GM23338 (cell line): ENCODE measurements around the gene ASPM. TPM values are rescaled to one million over a fixed set of nuclear protein-coding genes. Genes with fewer than 3 reads are reported as not detected.

Experiments
- ATAC-seq: fragments of 200-7000 bp; cut with Tn5 transposase; 3 replicates; pipeline ENCODE4 v1.9.1; 2020
- DNase-seq: peaks from one replicate; pipeline ENCODE4 v3.0.0-alpha.2; 2015; ENCODE audit warnings: low spot score
- H2AFZ ChIP-seq: fragments of 200-600 bp; sonication (generic); 2 replicates; pipeline ENCODE4 v1.8.0; 2016; ENCODE audit warnings: antibody characterized with exemption, mild to moderate bottlenecking, moderate library complexity
- H3F3A ChIP-seq: fragments of 200-600 bp; sonication (generic); replicated peaks from 2 replicates; pipeline ENCODE4 v1.8.0; 2017; ENCODE audit warnings: antibody characterized with exemption, mixed run types, low read depth
- H3K27ac ChIP-seq: fragments of 200-600 bp; sonication (generic); 2 replicates; pipeline ENCODE4 v1.6.1; 2016; ENCODE audit warnings: low read depth
- H3K27me3 ChIP-seq: fragments of 200-600 bp; sonication (generic); 2 replicates; pipeline ENCODE4 v1.8.0; 2016; ENCODE audit warnings: mild to moderate bottlenecking, mixed run types, moderate library complexity; ENCODE audit not compliant: insufficient read depth
- H3K36me3 ChIP-seq: fragments of 200-600 bp; sonication (generic); 2 replicates; pipeline ENCODE4 v1.8.0; 2016; ENCODE audit warnings: mild to moderate bottlenecking; ENCODE audit not compliant: insufficient read depth
- H3K4me1 ChIP-seq: fragments of 200-600 bp; sonication (generic); 2 replicates; pipeline ENCODE4 v1.8.0; 2016; ENCODE audit warnings: mild to moderate bottlenecking, moderate library complexity; ENCODE audit not compliant: insufficient read depth
- H3K4me2 ChIP-seq: fragments of 200-600 bp; sonication (generic); 2 replicates; pipeline ENCODE4 v1.7.1; 2017; ENCODE audit warnings: mixed run types
- H3K4me3 ChIP-seq: fragments of 200-600 bp; sonication (generic); 2 replicates; pipeline ENCODE4 v1.6.1; 2016; ENCODE audit warnings: mixed run types
- H3K79me2 ChIP-seq: fragments of 200-600 bp; sonication (generic); replicated peaks from 2 replicates; pipeline ENCODE4 v1.8.0; 2017; ENCODE audit warnings: mild to moderate bottlenecking; ENCODE audit not compliant: insufficient read depth
- H3K9me2 ChIP-seq: fragments of 200-600 bp; sonication (generic); 2 replicates; pipeline ENCODE4 v1.8.0; 2017; ENCODE audit not compliant: insufficient read depth
- H4K20me1 ChIP-seq: fragments of 200-600 bp; sonication (generic); replicated peaks from 2 replicates; pipeline ENCODE4 v1.8.0; 2017; ENCODE audit warnings: mild to moderate bottlenecking; ENCODE audit not compliant: insufficient read depth
- H3K27ac Mint-ChIP-seq: 2 replicates; pipeline ENCODE4 v1.8.0; 2020; ENCODE audit warnings: inconsistent platforms, mild to moderate bottlenecking, moderate library complexity, mixed read lengths
- H3K27me3 Mint-ChIP-seq: 3 replicates; pipeline ENCODE4 v1.8.0; 2022; ENCODE audit warnings: low read depth, mild to moderate bottlenecking, moderate library complexity, mixed read lengths, inconsistent platforms; ENCODE audit not compliant: insufficient read depth, poor library complexity
- H3K36me3 Mint-ChIP-seq: 3 replicates; pipeline ENCODE4 v1.8.0; 2021; ENCODE audit warnings: low read depth, mild to moderate bottlenecking, inconsistent platforms, moderate library complexity, mixed read lengths
- H3K4me1 Mint-ChIP-seq: 3 replicates; pipeline ENCODE4 v1.8.0; 2020; ENCODE audit warnings: mild to moderate bottlenecking, inconsistent platforms, mixed read lengths
- H3K4me3 Mint-ChIP-seq: 3 replicates; pipeline ENCODE4 v1.8.0; 2021; ENCODE audit warnings: moderate library complexity, mild to moderate bottlenecking, inconsistent platforms, mixed read lengths
- H3K9me3 Mint-ChIP-seq: 3 replicates; pipeline ENCODE4 v1.8.0; 2020; ENCODE audit warnings: moderate library complexity, mild to moderate bottlenecking, inconsistent platforms, mixed read lengths
- CREB1 ChIP-seq: fragments of 250-450 bp; sonication (Bioruptor Pico); IDR thresholded peaks from 2 replicates; pipeline ENCODE4 v1.5.0; 2020; ENCODE audit warnings: low read depth, mild to moderate bottlenecking, moderate library complexity
- EZH2 ChIP-seq: fragments of 200-600 bp; sonication (generic); IDR thresholded peaks from one replicate; pipeline ENCODE4 v1.8.0; 2017; ENCODE audit warnings: antibody characterized with exemption, mild to moderate bottlenecking, low read depth; ENCODE audit not compliant: unreplicated experiment
- EZH2phosphoT487 ChIP-seq: fragments of 200-600 bp; sonication (generic); IDR thresholded peaks from one replicate; pipeline ENCODE4 v1.8.1; 2018; ENCODE audit warnings: antibody characterized with exemption; ENCODE audit not compliant: unreplicated experiment
- JUNB ChIP-seq: IDR thresholded peaks from one replicate; pipeline ENCODE4 v1.6.1; 2016; ENCODE audit warnings: antibody characterized with exemption; ENCODE audit not compliant: unreplicated experiment
- NANOG ChIP-seq: IDR thresholded peaks from 2 replicates; pipeline ENCODE4 v1.6.1; 2016; ENCODE audit warnings: antibody characterized with exemption, borderline replicate concordance
- POLR2AphosphoS5 ChIP-seq: IDR thresholded peaks from 2 replicates; pipeline ENCODE4 v1.6.1; 2016; ENCODE audit warnings: antibody characterized with exemption, low read depth
- REST ChIP-seq: IDR thresholded peaks from one replicate; pipeline ENCODE4 v1.6.1; 2018; ENCODE audit warnings: antibody characterized with exemption; ENCODE audit not compliant: unreplicated experiment
- STAT1 ChIP-seq: IDR thresholded peaks from one replicate; pipeline ENCODE4 v1.6.1; 2016; ENCODE audit warnings: antibody characterized with exemption; ENCODE audit not compliant: unreplicated experiment
- ZNF114 ChIP-seq: fragments of 250-450 bp; sonication (Bioruptor Pico); IDR thresholded peaks from 2 replicates; pipeline ENCODE4 v1.5.0; 2020; ENCODE audit warnings: mild to moderate bottlenecking, moderate library complexity
- ZNF331 ChIP-seq: fragments of 250-450 bp; sonication (Bioruptor Pico); IDR thresholded peaks from 2 replicates; pipeline ENCODE4 v1.5.0; 2020; ENCODE audit warnings: low read depth, mild to moderate bottlenecking, moderate library complexity
- polyA plus RNA-seq: library from polyadenylated mRNA; unstranded; fragments of >200 nt; fragmentation: Nextera tagmentation; extraction: Ambion mirVana; gene quantifications from 2 replicates; pipeline ENCODE4 v1.2.1, GENCODE V29; 2016
- total RNA-seq: library from RNA; depleted of rRNA; stranded (reverse); fragments of >200 nt; shearing (Covaris generic); gene quantifications from 2 replicates; pipeline ENCODE4 v1.2.3, GENCODE V29; 2014
- TF ChIP-seq, protein P1 (sequence below), 2 experiments: fragments of 200-600 bp in 1 of 2; sonication (generic) in 1 of 2; conservative IDR thresholded peaks; 2 replicates each; pipeline versions ENCODE4 v1.5.1 to v1.6.1; 2016 to 2017; ENCODE audit warnings: antibody characterized with exemption in 2 of 2, low read depth in 2 of 2, mild to moderate bottlenecking in 2 of 2, moderate library complexity in 1 of 2
- TF ChIP-seq, protein P2 (sequence below): fragments of 250-450 bp; sonication (Bioruptor Pico); IDR thresholded peaks from 2 replicates; pipeline ENCODE4 v1.5.0; 2020; ENCODE audit warnings: mild to moderate bottlenecking, moderate library complexity
- TF ChIP-seq, protein P3 (sequence below): IDR thresholded peaks from 2 replicates; pipeline ENCODE4 v1.6.1; 2016; ENCODE audit warnings: antibody characterized with exemption

Gene ASPM
- total and polyA plus RNA-seq, 2 experiments from 2014 or later: 36.8 to 64.9 TPM

GRCh38 chr1:197139169-197139568 lies 7.3 kb downstream of the ASPM start:
- no peak overlapping the region for H3K27ac ChIP-seq
- no peaks in the 10 kb centered on the region; the same call in 1 of the 2 replicates for H3K4me1 ChIP-seq
- no peaks in the 10 kb centered on the region for H3F3A ChIP-seq
- Mint-ChIP-seq H3K27ac (no peak overlapping the region), H3K4me3 (no peak overlapping the region), H3K27me3 (no peaks in the 10 kb centered on the region), H3K4me1 (no peaks in the 10 kb centered on the region; the same call in 2 of the 3 replicates), H3K9me3 (no peaks in the 10 kb centered on the region; the same call in 2 of the 3 replicates), H3K36me3 (peaks cover 48% of the 10 kb centered on the region)
- no peak overlapping the region for H3K4me3 ChIP-seq
- peaks cover 6% of the 10 kb centered on the region; the same call in 1 of the 2 replicates for H4K20me1 ChIP-seq
- no peaks in the 10 kb centered on the region for H3K27me3 ChIP-seq
- TF ChIP-seq, protein P1, sequence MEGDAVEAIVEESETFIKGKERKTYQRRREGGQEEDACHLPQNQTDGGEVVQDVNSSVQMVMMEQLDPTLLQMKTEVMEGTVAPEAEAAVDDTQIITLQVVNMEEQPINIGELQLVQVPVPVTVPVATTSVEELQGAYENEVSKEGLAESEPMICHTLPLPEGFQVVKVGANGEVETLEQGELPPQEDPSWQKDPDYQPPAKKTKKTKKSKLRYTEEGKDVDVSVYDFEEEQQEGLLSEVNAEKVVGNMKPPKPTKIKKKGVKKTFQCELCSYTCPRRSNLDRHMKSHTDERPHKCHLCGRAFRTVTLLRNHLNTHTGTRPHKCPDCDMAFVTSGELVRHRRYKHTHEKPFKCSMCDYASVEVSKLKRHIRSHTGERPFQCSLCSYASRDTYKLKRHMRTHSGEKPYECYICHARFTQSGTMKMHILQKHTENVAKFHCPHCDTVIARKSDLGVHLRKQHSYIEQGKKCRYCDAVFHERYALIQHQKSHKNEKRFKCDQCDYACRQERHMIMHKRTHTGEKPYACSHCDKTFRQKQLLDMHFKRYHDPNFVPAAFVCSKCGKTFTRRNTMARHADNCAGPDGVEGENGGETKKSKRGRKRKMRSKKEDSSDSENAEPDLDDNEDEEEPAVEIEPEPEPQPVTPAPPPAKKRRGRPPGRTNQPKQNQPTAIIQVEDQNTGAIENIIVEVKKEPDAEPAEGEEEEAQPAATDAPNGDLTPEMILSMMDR (conservative IDR thresholded peaks at IDR 0.05; ENCODE audit: low read depth in 2 of 2): no peak
- TF ChIP-seq NANOG (no peak), JUNB (no peak), ZNF331 (CRISPR knock-in tag) (no peak), STAT1 (no peak), POLR2AphosphoS5 (no peak), ZNF114 (CRISPR knock-in tag) (no peak), REST (no peak), EZH2 (no peak), CREB1 (no peak), EZH2phosphoT487 (no peak)
- TF ChIP-seq, protein P2, sequence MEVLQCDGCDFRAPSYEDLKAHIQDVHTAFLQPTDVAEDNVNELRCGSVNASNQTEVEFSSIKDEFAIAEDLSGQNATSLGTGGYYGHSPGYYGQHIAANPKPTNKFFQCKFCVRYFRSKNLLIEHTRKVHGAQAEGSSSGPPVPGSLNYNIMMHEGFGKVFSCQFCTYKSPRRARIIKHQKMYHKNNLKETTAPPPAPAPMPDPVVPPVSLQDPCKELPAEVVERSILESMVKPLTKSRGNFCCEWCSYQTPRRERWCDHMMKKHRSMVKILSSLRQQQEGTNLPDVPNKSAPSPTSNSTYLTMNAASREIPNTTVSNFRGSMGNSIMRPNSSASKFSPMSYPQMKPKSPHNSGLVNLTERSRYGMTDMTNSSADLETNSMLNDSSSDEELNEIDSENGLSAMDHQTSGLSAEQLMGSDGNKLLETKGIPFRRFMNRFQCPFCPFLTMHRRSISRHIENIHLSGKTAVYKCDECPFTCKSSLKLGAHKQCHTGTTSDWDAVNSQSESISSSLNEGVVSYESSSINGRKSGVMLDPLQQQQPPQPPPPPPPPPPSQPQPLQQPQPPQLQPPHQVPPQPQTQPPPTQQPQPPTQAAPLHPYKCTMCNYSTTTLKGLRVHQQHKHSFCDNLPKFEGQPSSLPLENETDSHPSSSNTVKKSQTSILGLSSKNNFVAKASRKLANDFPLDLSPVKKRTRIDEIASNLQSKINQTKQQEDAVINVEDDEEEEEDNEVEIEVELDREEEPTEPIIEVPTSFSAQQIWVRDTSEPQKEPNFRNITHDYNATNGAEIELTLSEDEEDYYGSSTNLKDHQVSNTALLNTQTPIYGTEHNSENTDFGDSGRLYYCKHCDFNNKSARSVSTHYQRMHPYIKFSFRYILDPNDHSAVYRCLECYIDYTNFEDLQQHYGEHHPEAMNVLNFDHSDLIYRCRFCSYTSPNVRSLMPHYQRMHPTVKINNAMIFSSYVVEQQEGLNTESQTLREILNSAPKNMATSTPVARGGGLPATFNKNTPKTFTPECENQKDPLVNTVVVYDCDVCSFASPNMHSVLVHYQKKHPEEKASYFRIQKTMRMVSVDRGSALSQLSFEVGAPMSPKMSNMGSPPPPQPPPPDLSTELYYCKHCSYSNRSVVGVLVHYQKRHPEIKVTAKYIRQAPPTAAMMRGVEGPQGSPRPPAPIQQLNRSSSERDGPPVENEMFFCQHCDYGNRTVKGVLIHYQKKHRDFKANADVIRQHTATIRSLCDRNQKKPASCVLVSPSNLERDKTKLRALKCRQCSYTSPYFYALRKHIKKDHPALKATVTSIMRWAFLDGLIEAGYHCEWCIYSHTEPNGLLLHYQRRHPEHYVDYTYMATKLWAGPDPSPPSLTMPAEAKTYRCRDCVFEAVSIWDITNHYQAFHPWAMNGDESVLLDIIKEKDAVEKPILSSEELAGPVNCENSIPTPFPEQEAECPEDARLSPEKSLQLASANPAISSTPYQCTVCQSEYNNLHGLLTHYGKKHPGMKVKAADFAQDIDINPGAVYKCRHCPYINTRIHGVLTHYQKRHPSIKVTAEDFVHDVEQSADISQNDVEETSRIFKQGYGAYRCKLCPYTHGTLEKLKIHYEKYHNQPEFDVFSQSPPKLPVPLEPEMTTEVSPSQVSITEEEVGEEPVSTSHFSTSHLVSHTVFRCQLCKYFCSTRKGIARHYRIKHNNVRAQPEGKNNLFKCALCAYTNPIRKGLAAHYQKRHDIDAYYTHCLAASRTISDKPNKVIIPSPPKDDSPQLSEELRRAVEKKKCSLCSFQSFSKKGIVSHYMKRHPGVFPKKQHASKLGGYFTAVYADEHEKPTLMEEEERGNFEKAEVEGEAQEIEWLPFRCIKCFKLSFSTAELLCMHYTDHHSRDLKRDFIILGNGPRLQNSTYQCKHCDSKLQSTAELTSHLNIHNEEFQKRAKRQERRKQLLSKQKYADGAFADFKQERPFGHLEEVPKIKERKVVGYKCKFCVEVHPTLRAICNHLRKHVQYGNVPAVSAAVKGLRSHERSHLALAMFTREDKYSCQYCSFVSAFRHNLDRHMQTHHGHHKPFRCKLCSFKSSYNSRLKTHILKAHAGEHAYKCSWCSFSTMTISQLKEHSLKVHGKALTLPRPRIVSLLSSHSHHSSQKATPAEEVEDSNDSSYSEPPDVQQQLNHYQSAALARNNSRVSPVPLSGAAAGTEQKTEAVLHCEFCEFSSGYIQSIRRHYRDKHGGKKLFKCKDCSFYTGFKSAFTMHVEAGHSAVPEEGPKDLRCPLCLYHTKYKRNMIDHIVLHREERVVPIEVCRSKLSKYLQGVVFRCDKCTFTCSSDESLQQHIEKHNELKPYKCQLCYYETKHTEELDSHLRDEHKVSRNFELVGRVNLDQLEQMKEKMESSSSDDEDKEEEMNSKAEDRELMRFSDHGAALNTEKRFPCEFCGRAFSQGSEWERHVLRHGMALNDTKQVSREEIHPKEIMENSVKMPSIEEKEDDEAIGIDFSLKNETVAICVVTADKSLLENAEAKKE (CRISPR knock-in tag): no peak
- TF ChIP-seq, protein P3, sequence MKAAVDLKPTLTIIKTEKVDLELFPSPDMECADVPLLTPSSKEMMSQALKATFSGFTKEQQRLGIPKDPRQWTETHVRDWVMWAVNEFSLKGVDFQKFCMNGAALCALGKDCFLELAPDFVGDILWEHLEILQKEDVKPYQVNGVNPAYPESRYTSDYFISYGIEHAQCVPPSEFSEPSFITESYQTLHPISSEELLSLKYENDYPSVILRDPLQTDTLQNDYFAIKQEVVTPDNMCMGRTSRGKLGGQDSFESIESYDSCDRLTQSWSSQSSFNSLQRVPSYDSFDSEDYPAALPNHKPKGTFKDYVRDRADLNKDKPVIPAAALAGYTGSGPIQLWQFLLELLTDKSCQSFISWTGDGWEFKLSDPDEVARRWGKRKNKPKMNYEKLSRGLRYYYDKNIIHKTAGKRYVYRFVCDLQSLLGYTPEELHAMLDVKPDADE: no peak
- H2AFZ ChIP-seq: no peak overlapping the region
- H3K36me3 ChIP-seq: peaks cover 22% of the 10 kb centered on the region; the same call in 1 of the 2 replicates
- ATAC-seq (no peak), DNase-seq (no peak)
- no peak overlapping the region for H3K4me2 ChIP-seq
- peaks cover 64% of the 10 kb centered on the region for H3K79me2 ChIP-seq
- H3K9me2 ChIP-seq: no peaks in the 10 kb centered on the region
